Measurements from ENCODE around the gene ARID4A. TPM values are rescaled to one million over a fixed set of nuclear protein-coding genes. Genes with fewer than 3 reads are reported as not detected.

The ARID4A gene
- polyA plus RNA-seq, 3 donors: 6.5 to 13.2 (median 10.5) TPM

DNA sequence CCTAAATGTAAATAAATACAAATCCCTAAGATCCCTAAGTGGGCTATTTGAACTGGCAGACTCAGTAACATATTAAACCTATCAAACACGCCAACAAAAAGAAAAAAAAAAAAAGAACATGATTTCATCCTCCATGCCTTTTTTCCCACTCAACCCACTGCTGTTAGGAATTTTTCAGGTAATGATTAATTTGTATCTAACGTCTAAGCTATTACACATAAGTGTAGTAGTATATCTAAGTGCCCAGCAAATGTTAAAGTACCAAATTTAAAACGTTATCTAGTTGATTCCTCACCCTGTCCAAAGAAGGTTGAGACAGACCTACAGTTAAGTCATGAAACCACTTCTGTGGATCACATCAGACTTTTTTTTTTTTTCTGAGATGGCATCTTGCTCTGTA lies 16.4 kb upstream of the ARID4A start:
- 67% methylated on average over 1 of the region's 3 CpGs for WGBS (ENCODE audit: insufficient coverage)
- peaks cover 90% of the 10 kb centered on the region for H4K20me1 ChIP-seq (ENCODE audit: insufficient read depth, low read length)
- TF ChIP-seq, protein P1, sequence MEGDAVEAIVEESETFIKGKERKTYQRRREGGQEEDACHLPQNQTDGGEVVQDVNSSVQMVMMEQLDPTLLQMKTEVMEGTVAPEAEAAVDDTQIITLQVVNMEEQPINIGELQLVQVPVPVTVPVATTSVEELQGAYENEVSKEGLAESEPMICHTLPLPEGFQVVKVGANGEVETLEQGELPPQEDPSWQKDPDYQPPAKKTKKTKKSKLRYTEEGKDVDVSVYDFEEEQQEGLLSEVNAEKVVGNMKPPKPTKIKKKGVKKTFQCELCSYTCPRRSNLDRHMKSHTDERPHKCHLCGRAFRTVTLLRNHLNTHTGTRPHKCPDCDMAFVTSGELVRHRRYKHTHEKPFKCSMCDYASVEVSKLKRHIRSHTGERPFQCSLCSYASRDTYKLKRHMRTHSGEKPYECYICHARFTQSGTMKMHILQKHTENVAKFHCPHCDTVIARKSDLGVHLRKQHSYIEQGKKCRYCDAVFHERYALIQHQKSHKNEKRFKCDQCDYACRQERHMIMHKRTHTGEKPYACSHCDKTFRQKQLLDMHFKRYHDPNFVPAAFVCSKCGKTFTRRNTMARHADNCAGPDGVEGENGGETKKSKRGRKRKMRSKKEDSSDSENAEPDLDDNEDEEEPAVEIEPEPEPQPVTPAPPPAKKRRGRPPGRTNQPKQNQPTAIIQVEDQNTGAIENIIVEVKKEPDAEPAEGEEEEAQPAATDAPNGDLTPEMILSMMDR (IDR thresholded peaks at IDR 0.05): no peak
- peaks cover 18 to 25% of the 10 kb centered on the region in 2 donors for H3K4me1 ChIP-seq (ENCODE audit: control insufficient read depth in 1 of 2, insufficient read depth in 2 of 2, low read length in 2 of 2)
- H3K4me2 ChIP-seq (replicated peaks; ENCODE audit: extremely low read depth, low read length, poor library complexity, severe bottlenecking): peak overlapping the region; percentile 55
- Mint-ChIP-seq H3K36me3 (peaks cover 59 to 82% of the 10 kb centered on the region in 2 donors), H3K4me1 (peaks cover 29% of the 10 kb centered on the region), H3K4me3 (no peak overlapping the region), H3K27me3 (ENCODE audit: low read depth in 3 of 3) (no peaks in the 10 kb centered on the region), H3K27ac (peak overlapping the region; percentile 93 to 97 (median 96)), H3K9me3 (no peaks in the 10 kb centered on the region)
- H3K9ac ChIP-seq (ENCODE audit: insufficient read depth, low read length, poor library complexity, severe bottlenecking): peak overlapping the region; percentile 34
- H3K79me2 ChIP-seq (ENCODE audit: insufficient read depth, low read length): peaks cover 89% of the 10 kb centered on the region
- DNase-seq: no peak
- peak overlapping the region; percentile 83 to 95 for H3K27ac ChIP-seq (ENCODE audit: low read depth in 1 of 2, low read length in 2 of 2)
- H3K4me3 ChIP-seq (replicated peaks in 1 of 3; ENCODE audit: low read depth in 2 of 3, low read length in 3 of 3): peak overlapping the region in 1 of 3 experiments; percentile 55
- H3K9me3 ChIP-seq (replicated peaks in 1 of 2; ENCODE audit: control insufficient read depth in 1 of 2, insufficient read depth in 1 of 2, low read length in 2 of 2): no peaks in the 10 kb centered on the region
- intact Hi-C loops (cut with micrococcal nuclease): loop anchor here in 1 of 2 donors (5.0 kb wide), 1 partner anchor 40 kb away; the partner anchor contains the start of gene PSMA3
- H3K27me3 ChIP-seq (ENCODE audit: control insufficient read depth in 2 of 2, insufficient read depth in 2 of 2, low read length in 2 of 2): no peaks in the 10 kb centered on the region
- H2AFZ ChIP-seq (ENCODE audit: insufficient read depth, low read depth, low read length, poor library complexity, severe bottlenecking): no peak overlapping the region
- peaks cover 63 to 82% of the 10 kb centered on the region in 2 donors for H3K36me3 ChIP-seq (replicated peaks in 1 of 2; ENCODE audit: control insufficient read depth in 1 of 2, insufficient read depth in 2 of 2, low read length in 2 of 2)

DNA sequence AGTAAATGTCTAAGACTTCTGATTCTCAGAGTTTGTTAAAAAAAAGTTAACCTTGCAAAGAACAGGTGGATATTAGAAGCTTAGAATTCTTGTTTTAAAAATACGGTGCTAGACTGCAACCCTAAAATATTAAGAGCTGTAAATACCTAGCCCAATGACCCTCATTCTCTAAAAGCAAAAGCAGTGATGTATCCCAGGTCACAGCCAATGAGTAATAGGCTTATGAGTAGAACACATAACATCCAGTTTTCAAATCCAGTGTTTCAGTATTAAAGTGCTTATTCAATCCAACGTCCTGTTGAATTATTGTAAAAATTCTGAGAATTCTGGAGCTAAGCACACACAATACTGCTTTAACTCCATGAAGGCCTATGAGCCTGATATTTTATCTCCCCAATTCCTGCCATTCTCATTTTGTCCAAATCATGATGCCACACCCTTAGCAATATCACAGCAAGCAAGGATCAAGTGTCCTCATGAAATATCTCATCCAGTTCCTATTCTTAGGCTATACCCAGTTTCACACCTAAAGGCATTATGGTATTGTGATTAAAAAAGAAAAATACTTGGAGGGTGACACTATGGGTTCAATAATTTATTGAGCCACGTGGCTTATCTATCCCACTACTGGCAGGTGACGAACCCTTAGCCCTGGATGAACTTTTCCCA lies 15.3 kb upstream of the ARID4A start:
- H3K79me2 ChIP-seq (ENCODE audit: insufficient read depth, low read length): peaks cover 89% of the 10 kb centered on the region
- no CpG with 5 or more reads among the region's 4 CpGs for WGBS (ENCODE audit: insufficient coverage)
- H3K4me3 ChIP-seq (replicated peaks in 1 of 3; ENCODE audit: low read depth in 2 of 3, low read length in 3 of 3): no peak overlapping the region
- H3K27me3 ChIP-seq (ENCODE audit: control insufficient read depth in 2 of 2, insufficient read depth in 2 of 2, low read length in 2 of 2): no peaks in the 10 kb centered on the region
- no peak overlapping the region for H3K9ac ChIP-seq (ENCODE audit: insufficient read depth, low read length, poor library complexity, severe bottlenecking)
- no peak overlapping the region for H3K4me2 ChIP-seq (replicated peaks; ENCODE audit: extremely low read depth, low read length, poor library complexity, severe bottlenecking)
- H3K4me3 Mint-ChIP-seq: no peak overlapping the region
- H4K20me1 ChIP-seq (ENCODE audit: insufficient read depth, low read length): peaks cover 90% of the 10 kb centered on the region
- no peaks in the 10 kb centered on the region for H3K9me3 ChIP-seq (replicated peaks in 1 of 2; ENCODE audit: control insufficient read depth in 1 of 2, insufficient read depth in 1 of 2, low read length in 2 of 2)
- TF ChIP-seq, protein P1 (IDR thresholded peaks at IDR 0.05): no peak
- H3K27ac ChIP-seq (ENCODE audit: low read depth in 1 of 2, low read length in 2 of 2): peak overlapping the region in 1 of 2 donors; percentile 95
- H3K9me3 Mint-ChIP-seq: no peaks in the 10 kb centered on the region
- H3K36me3 ChIP-seq (replicated peaks in 1 of 2; ENCODE audit: control insufficient read depth in 1 of 2, insufficient read depth in 2 of 2, low read length in 2 of 2): peaks cover 52 to 82% of the 10 kb centered on the region in 2 donors
- H3K27me3 Mint-ChIP-seq (ENCODE audit: low read depth in 3 of 3): no peaks in the 10 kb centered on the region
- H3K36me3 Mint-ChIP-seq: peaks cover 63 to 81% of the 10 kb centered on the region in 2 donors
- DNase-seq: no peak
- H3K4me1 Mint-ChIP-seq: peaks cover 29% of the 10 kb centered on the region
- peak overlapping the region in 4 of 7 donors; percentile 15 to 97 (median 68) for H3K27ac Mint-ChIP-seq
- intact Hi-C loops (cut with micrococcal nuclease): loop anchor here in 1 of 2 donors (5.0 kb wide), 1 partner anchor 41 kb away; the partner anchor contains the start of gene PSMA3
- peaks cover 18 to 25% of the 10 kb centered on the region in 2 donors for H3K4me1 ChIP-seq (ENCODE audit: control insufficient read depth in 1 of 2, insufficient read depth in 2 of 2, low read length in 2 of 2)
- no peak overlapping the region for H2AFZ ChIP-seq (ENCODE audit: insufficient read depth, low read depth, low read length, poor library complexity, severe bottlenecking)

Measured in CD14-positive monocyte (primary cell).